ENCODE measurements around the gene MIA3. TPM values are rescaled to one million over a fixed set of nuclear protein-coding genes. Genes with fewer than 3 reads are reported as not detected.

The MIA3 gene
- polyA plus RNA-seq, 1 of the 3 experiments (the other 2 are of a cell fraction) = 51.4 TPM

DNA sequence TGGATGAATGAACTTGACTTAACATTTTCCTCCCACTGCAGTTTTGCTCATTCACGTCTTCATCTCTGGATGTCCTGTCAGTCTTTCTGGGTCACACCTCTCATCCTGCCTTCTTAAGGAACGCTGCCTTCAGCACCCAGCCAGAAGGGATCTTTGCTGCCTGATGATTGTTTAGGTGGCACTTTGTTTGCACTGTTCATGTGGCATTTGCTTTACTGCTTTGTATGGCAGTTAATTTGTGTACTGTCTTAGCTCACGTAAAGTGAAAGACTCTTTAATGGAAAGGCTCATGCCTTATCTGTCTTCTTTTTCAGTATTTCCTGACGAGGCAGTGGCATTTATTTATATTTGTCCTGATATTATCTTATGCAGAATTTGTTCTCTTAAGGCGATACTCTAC lies 4.9 kb downstream of the MIA3 start:
- Histone ChIP-seq H3K4me2 (no peak overlapping the region), H3K9me3 (no peaks in the 10 kb centered on the region), H2AFZ (ENCODE audit: low read depth) (no peak overlapping the region), H3K27me3 (ENCODE audit: insufficient read depth) (no peaks in the 10 kb centered on the region), H3K27ac (ENCODE audit: low read depth in 2 of 2, low read length in 1 of 2) (no peak overlapping the region), H3K4me3 (ENCODE audit: low read depth in 2 of 2, low read length in 1 of 2) (no peak overlapping the region), H3K4me1 (ENCODE audit: control insufficient read depth in 1 of 2, insufficient read depth in 2 of 2, low read depth in 1 of 2, low read length in 1 of 2) (peaks cover 5 to 7% of the 10 kb centered on the region in 2 experiments; a peak in 2 of 4 replicates), H3F3A (replicated peaks; ENCODE audit: insufficient read depth) (no peaks in the 10 kb centered on the region), H3K36me3 (replicated peaks in 1 of 2; ENCODE audit: control insufficient read depth in 1 of 2, insufficient read depth in 2 of 2, low read length in 1 of 2) (peaks cover 33 to 55% of the 10 kb centered on the region in 2 experiments), H4K20me1 (ENCODE audit: insufficient read depth) (no peaks in the 10 kb centered on the region), H3K79me2 (ENCODE audit: insufficient read depth) (peaks cover 26% of the 10 kb centered on the region), H3K9ac (no peak overlapping the region), H3K9me2 (no peaks in the 10 kb centered on the region)
- ChIA-PET CTCF (no interaction called here), POLR2A (no interaction called here)
- no peak for DNase-seq
- TF ChIP-seq GATA2 (CRISPR knock-in tag; IDR thresholded peaks at IDR 0.05) = no peak
- no peak for TF ChIP-seq SMC3 (IDR thresholded peaks at IDR 0.05; ENCODE audit: low read depth, low read length)
- no peak for TF ChIP-seq EP300 (IDR thresholded peaks at IDR 0.05; ENCODE audit: borderline replicate concordance in 1 of 2, low read depth in 1 of 2, low read length in 1 of 2)
- no peak for TF ChIP-seq YY1 (IDR thresholded peaks at IDR 0.05; ENCODE audit: low read depth)
- no peak for TF ChIP-seq FOSL2 (IDR thresholded peaks at IDR 0.05; ENCODE audit: borderline replicate concordance, low read depth)
- TF ChIP-seq, protein P1, sequence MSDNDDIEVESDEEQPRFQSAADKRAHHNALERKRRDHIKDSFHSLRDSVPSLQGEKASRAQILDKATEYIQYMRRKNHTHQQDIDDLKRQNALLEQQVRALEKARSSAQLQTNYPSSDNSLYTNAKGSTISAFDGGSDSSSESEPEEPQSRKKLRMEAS (IDR thresholded peaks at IDR 0.05; ENCODE audit: low read depth) = no peak
- TF ChIP-seq FOXM1 (IDR thresholded peaks at IDR 0.05; ENCODE audit: low read depth) = no peak
- no peak for TF ChIP-seq MEF2A (IDR thresholded peaks at IDR 0.05; ENCODE audit: borderline replicate concordance, low read depth)
- no peak for TF ChIP-seq GABPA (IDR thresholded peaks at IDR 0.05; ENCODE audit: low read depth)
- TF ChIP-seq, protein P2, sequence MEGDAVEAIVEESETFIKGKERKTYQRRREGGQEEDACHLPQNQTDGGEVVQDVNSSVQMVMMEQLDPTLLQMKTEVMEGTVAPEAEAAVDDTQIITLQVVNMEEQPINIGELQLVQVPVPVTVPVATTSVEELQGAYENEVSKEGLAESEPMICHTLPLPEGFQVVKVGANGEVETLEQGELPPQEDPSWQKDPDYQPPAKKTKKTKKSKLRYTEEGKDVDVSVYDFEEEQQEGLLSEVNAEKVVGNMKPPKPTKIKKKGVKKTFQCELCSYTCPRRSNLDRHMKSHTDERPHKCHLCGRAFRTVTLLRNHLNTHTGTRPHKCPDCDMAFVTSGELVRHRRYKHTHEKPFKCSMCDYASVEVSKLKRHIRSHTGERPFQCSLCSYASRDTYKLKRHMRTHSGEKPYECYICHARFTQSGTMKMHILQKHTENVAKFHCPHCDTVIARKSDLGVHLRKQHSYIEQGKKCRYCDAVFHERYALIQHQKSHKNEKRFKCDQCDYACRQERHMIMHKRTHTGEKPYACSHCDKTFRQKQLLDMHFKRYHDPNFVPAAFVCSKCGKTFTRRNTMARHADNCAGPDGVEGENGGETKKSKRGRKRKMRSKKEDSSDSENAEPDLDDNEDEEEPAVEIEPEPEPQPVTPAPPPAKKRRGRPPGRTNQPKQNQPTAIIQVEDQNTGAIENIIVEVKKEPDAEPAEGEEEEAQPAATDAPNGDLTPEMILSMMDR (IDR thresholded peaks at IDR 0.05) = no peak
- TF ChIP-seq RXRA (IDR thresholded peaks at IDR 0.05; ENCODE audit: borderline replicate concordance, low read depth) = no peak
- TF ChIP-seq, protein P3, sequence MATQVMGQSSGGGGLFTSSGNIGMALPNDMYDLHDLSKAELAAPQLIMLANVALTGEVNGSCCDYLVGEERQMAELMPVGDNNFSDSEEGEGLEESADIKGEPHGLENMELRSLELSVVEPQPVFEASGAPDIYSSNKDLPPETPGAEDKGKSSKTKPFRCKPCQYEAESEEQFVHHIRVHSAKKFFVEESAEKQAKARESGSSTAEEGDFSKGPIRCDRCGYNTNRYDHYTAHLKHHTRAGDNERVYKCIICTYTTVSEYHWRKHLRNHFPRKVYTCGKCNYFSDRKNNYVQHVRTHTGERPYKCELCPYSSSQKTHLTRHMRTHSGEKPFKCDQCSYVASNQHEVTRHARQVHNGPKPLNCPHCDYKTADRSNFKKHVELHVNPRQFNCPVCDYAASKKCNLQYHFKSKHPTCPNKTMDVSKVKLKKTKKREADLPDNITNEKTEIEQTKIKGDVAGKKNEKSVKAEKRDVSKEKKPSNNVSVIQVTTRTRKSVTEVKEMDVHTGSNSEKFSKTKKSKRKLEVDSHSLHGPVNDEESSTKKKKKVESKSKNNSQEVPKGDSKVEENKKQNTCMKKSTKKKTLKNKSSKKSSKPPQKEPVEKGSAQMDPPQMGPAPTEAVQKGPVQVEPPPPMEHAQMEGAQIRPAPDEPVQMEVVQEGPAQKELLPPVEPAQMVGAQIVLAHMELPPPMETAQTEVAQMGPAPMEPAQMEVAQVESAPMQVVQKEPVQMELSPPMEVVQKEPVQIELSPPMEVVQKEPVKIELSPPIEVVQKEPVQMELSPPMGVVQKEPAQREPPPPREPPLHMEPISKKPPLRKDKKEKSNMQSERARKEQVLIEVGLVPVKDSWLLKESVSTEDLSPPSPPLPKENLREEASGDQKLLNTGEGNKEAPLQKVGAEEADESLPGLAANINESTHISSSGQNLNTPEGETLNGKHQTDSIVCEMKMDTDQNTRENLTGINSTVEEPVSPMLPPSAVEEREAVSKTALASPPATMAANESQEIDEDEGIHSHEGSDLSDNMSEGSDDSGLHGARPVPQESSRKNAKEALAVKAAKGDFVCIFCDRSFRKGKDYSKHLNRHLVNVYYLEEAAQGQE (IDR thresholded peaks at IDR 0.05; ENCODE audit: low read depth, low read length) = no peak
- TF ChIP-seq RCOR1 (IDR thresholded peaks at IDR 0.05; ENCODE audit: low read length) = no peak
- 93% methylated on average over 5 of the region's 5 CpGs for WGBS (ENCODE audit: low lambda C conversion rate)
